D721Med (cell line): ENCODE measurements around the gene SCAMP5.

Experiments used
- DNase-seq: peaks from one replicate; pipeline ENCODE4 v3.0.0; 2011; ENCODE audit warnings: low spot score; ENCODE audit not compliant: insufficient read length
- FAIRE-seq: peaks from 2 replicates; lab custom pipeline; 2011; peaks lifted over from hg19 to GRCh38; lab: Jason Lieb, UNC
- TF ChIP-seq, protein P1 (sequence below): IDR thresholded peaks from 2 replicates; pipeline ENCODE4 v1.5.1; 2012; ENCODE audit warnings: mild to moderate bottlenecking, control low read depth; ENCODE audit not compliant: insufficient read depth; ENCODE audit errors: missing control alignments

The SCAMP5 gene

DNA sequence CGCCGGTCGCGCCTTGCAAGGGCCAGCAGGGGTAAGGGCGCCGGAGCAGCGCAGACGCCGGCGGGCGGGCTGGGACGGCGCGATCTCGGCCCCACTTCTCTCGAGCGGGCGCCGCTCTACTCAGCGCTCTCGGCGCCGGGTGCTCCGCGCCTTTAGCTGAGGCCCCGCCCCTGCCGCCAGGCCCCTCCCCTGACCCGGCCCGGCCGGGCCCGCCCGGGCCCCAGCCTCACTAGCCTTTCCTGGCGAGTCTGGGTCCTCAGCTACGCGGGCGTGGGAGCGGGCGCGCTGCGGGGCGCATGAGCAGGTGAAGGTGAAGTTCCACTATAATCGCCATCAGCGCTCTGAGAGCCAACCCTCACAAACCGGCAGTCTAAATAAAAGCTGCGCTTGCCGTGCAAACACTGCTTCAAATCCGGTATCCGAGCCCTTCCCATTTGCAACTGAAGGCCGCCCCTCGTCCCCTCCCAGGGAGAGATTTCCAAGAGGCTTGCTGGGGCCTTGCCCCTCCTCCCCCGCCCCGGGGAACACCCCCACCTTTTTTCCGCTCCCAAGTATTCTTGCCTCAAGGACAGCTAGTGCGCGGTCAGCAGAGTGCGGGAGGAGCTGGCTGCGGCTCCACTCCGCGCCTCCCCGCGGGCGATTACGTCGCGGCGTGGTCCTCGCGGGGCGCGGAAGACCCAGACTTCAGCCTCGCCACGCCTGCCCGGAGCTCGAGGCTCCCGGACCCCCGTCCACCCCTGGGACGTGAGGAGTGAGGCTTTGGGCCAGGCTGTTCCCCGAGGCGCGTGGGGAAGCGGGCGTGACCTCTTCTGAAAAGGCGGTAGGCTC, 38.5 kb upstream of the SCAMP5 start, which contains the start of gene RPP25:
Gene RPP25 (minus strand): TSS at position 125 of the 828 bp plus-strand sequence. CDS start 189 bp downstream, outside the sequence.
- TF ChIP-seq, protein P1, sequence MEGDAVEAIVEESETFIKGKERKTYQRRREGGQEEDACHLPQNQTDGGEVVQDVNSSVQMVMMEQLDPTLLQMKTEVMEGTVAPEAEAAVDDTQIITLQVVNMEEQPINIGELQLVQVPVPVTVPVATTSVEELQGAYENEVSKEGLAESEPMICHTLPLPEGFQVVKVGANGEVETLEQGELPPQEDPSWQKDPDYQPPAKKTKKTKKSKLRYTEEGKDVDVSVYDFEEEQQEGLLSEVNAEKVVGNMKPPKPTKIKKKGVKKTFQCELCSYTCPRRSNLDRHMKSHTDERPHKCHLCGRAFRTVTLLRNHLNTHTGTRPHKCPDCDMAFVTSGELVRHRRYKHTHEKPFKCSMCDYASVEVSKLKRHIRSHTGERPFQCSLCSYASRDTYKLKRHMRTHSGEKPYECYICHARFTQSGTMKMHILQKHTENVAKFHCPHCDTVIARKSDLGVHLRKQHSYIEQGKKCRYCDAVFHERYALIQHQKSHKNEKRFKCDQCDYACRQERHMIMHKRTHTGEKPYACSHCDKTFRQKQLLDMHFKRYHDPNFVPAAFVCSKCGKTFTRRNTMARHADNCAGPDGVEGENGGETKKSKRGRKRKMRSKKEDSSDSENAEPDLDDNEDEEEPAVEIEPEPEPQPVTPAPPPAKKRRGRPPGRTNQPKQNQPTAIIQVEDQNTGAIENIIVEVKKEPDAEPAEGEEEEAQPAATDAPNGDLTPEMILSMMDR = no peak
- no peak for FAIRE-seq
- peak; percentile 70 for DNase-seq

DNA sequence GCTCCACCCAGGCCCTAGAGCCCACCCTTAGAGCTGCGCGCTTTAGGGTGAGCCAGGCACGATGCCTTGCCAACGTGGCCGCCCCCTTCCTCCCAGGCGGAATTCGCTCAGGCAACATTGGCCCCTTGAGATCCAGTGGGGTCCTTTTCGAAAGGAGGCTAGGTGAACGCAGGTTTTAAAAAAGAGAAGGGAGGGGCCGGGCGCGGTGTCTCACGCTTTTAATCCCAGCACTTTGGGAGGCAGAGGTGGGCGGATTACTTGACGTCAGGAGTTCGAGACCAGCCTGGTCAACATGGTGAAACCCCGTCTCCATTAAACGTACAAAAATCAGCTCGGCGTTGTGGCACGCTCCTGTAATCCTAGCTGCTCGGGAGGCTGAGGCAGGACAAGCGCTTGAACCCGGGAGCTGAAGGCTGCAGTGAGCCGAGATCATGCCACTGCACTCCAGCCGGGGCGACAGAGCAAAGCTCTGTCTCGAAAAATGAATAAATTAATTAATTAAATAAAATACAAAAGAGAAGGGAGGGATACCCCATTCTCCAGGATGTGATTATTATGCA, 37.8 kb upstream of the SCAMP5 start:
- TF ChIP-seq, protein P1 = no peak
- FAIRE-seq = no peak

DNA sequence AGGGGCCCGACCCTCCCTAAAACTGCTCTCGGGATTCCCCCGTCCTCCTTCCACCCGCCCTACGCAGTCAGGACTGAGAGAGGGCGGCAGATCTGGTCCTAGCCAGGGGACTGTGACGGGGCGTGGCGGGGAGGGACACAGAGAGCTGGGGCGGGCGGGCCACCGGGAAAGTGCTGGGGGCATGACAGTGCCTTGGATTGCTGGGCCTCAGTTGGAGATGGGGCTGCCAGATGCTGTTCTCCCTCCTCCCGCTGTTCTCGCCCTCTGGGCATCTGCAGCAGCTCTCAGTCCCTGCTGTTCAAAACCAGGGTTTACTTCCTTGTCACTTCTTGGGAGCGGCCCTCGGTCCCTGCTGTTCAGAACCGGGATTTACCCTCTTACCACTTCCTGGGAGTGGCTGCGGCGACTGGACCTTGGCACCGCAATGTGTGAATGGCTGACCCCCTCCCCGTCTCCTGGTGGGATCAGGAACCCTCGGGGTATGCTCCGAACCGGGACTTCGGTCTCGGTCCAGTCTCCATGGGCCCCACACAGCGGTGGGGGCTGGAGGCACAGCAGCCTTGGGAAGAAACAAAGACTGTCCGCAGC, 36.9 kb upstream of the SCAMP5 start:
- TF ChIP-seq, protein P1 = no peak
- no peak for DNase-seq
- FAIRE-seq = no peak

More for the DNA sequence above, 37.8 kb upstream of the SCAMP5 start:
- DNase-seq = no peak

DNA sequence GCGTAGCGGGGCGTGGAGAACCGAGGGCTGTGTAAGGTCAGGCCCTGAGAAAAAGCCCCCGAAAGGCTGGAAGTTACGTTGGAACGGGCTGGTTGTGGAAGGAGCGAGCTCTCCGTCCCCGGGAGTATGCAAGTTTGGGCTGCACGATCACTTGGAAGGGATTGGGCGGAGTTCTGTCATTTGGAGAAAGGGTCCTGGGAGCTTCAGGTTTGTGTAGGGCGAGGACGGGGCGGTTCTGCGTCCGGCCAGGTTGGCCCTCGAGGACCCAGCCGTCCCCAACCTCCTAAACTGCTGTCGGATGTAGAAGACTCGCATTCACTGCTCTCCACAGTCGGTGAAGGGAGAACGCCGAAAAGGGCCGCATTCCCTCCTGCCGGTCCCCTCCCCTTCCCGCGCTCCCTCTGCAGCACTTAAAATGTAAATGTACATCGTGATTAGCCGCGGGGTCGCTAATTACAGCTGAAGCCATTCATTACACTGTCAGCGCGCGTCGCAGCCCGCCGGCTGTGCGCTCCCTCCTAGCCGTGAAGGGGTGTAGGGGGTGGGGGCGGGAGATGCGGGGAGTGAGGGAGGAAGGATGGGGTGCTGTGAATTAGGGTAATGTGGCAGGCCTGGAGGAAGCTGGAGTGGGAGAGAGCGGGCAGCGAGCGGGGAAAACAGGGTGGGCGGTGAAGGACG, 36.3 kb upstream of the SCAMP5 start:
- FAIRE-seq (no peak), DNase-seq (no peak)
- TF ChIP-seq, protein P1 = no peak

DNA sequence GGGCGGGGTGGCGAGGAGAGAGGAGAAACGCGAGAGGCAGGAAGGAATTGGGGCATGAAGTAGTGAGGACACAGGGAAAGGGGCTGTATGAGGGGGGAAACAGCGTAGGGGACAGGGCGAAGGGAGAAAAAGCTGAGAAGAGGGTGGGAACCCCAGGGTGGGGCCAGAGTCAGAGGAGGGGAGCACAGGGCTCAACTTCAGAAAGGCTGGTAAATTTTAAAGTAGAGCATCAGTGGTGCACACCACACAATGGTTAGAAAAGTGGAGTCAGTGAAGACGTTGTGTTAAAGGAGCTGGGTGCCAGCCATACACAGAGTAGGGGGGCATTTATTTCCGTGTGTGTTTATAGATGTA, 35.8 kb upstream of the SCAMP5 start:
- DNase-seq = no peak
- TF ChIP-seq, protein P1 = no peak
- no peak for FAIRE-seq

DNA sequence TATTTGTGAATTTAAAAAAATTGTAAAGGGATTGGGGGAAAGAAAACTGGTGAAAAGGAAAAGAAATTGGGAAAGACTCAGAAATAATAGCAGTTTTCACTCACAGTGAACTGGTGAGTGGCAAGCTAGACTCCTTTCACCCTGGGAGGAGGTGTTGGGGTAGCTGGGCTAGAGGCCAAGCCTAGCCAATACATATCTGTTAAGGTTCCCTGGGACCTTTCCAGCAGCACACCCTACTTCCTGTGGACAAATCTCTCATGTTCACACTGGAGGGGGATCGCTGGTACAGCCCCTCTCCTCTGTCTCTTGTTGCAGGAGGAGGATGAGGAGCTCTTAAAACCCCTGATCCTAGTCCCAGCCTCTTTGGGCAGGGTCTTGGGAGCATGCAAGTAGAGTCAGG, 35.1 kb upstream of the SCAMP5 start:
- DNase-seq (no peak), FAIRE-seq (no peak)
- TF ChIP-seq, protein P1 = no peak
